GM12892 (cell line): ENCODE measurements around the gene ALG9.

Experiments used
- POLR2A ChIP-seq: IDR thresholded peaks from 2 replicates; pipeline ENCODE4 v1.6.1; 2011; ENCODE audit warnings: low read depth, low read length, control low read depth
- POLR2AphosphoS5 ChIP-seq: IDR thresholded peaks from 2 replicates; pipeline ENCODE4 v1.6.1; 2011; ENCODE audit warnings: low read depth, low read length, control low read depth
- TAF1 ChIP-seq: IDR thresholded peaks from 2 replicates; pipeline ENCODE4 v1.6.1; 2011; ENCODE audit warnings: low read depth, mild to moderate bottlenecking, control low read depth, low read length, borderline replicate concordance

GRCh38 chr11:111846636-111847035, 24.7 kb downstream of the ALG9 start:
- TF ChIP-seq POLR2A (no peak), POLR2AphosphoS5 (no peak), TAF1 (no peak)
